SJCRH30 (cell line): ENCODE results near the gene BBS9. TPM values are rescaled to one million over a fixed set of nuclear protein-coding genes. Genes with fewer than 3 reads are reported as not detected.
"Not testable (repeated sequence)": the region's sequence is repeated elsewhere in the genome, so short reads cannot be mapped to it uniquely, and the experiment has no call there.

Experiments
- DNase-seq, 2 experiments: peaks; one replicate each; pipeline ENCODE4 v3.0.0-alpha.2; 2015 to 2020
- H3K27ac ChIP-seq: fragments of 250-450 bp; sonication (Bioruptor Pico); 2 replicates; pipeline ENCODE4 v1.5.1; 2020; ENCODE audit warnings: mild to moderate bottlenecking, moderate library complexity
- H3K27me3 ChIP-seq: fragments of 250-450 bp; sonication (Bioruptor Pico); 2 replicates; pipeline ENCODE4 v1.5.1; 2020; ENCODE audit warnings: mild to moderate bottlenecking, moderate library complexity
- H3K36me3 ChIP-seq: fragments of 250-450 bp; sonication (Bioruptor Pico); 2 replicates; pipeline ENCODE4 v1.5.1; 2020; ENCODE audit warnings: mild to moderate bottlenecking, moderate library complexity
- H3K4me1 ChIP-seq: fragments of 250-450 bp; sonication (Bioruptor Pico); 2 replicates; pipeline ENCODE4 v1.5.1; 2020; ENCODE audit warnings: mild to moderate bottlenecking, moderate library complexity
- H3K4me3 ChIP-seq: fragments of 250-450 bp; sonication (Bioruptor Pico); 2 replicates; pipeline ENCODE4 v1.5.1; 2020; ENCODE audit warnings: mild to moderate bottlenecking, moderate library complexity
- H3K9me3 ChIP-seq: fragments of 250-450 bp; sonication (Bioruptor Pico); replicated peaks from 2 replicates; pipeline ENCODE4 v1.5.1; 2020; ENCODE audit warnings: mild to moderate bottlenecking, moderate library complexity
- total RNA-seq: library from RNA; depleted of rRNA; stranded (reverse); fragments of >200 nt; shearing (Covaris generic); gene quantifications from 2 replicates; pipeline ENCODE4 v1.2.3, GENCODE V29; 2014

The BBS9 gene
- total RNA-seq, 1 experiment from 2014 or later: 9.3 TPM

DNA sequence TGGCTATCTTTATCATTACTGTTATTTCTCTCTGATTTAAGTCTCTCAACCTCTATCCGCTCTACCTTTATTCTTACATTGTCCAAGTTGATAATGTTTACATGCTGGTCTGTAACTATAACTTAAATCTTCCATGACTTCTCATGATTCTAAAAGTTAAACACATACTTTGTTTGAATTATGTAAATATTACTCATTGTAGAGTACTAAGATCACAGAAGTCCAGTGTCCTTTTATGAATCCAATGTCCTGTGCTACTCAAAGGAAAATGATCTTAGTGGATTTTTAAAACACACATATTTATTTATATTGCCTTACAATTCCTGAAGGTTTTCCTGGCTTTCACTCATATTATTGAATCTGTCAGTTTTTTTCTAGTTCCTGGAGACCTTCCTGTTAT lies 70.9 kb downstream of the BBS9 start:
- H3K36me3 ChIP-seq: no peaks in the 10 kb centered on the region
- H3K9me3 ChIP-seq: no peaks in the 10 kb centered on the region
- no peaks in the 10 kb centered on the region for H3K27me3 ChIP-seq
- no peak overlapping the region for H3K4me3 ChIP-seq
- H3K27ac ChIP-seq: no peak overlapping the region
- no peaks in the 10 kb centered on the region for H3K4me1 ChIP-seq
- no peak for DNase-seq

DNA sequence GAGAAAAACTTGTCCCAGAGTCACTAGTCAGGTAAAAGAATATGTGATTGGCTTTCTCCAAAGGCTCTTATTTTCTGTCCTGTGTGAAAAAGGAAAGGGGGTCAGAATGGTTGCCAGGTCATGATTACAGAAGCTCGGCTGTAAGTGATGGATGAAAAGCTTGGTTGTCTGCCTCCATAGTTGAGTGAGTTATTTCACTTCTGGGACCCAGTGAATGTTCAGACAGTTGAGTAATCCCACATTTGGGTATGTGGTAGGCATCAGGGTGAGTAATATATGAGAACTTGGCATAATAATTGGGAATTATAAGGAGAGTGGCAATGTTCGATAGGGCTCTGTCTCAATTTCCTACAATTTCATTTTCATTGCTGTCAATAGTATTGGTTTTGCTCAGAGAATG lies 72.5 kb downstream of the BBS9 start:
- Histone ChIP-seq H3K36me3 (no peaks in the 10 kb centered on the region), H3K27me3 (no peaks in the 10 kb centered on the region), H3K4me1 (no peaks in the 10 kb centered on the region), H3K4me3 (no peak overlapping the region), H3K9me3 (no peaks in the 10 kb centered on the region), H3K27ac (no peak overlapping the region)
- DNase-seq: no peak

DNA sequence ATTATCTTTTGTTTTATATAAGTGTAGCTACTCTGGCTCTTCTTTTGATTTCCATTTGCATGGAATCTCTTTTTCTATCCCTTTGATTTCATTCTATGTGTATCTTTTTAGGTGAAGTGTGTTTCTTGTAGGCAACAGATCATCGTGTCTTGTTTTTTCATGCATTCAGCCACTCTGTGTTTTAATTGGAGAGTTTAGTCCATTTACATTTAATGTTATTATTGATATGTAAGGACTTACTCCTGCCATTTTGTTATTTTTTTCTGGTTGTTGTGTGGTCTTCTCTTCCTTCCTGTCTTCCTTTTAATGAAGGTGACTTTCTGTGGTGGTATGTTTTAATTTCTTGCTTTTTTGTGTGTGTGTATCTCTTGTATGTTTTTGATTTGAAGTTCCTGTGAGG lies 81.6 kb downstream of the BBS9 start:
- Histone ChIP-seq H3K9me3 (peaks cover 5% of the 10 kb centered on the region), H3K36me3 (no peaks in the 10 kb centered on the region), H3K4me1 (no peaks in the 10 kb centered on the region), H3K27me3 (no peaks in the 10 kb centered on the region), H3K27ac (no peak overlapping the region), H3K4me3 (no peak overlapping the region)
- no peak for DNase-seq

DNA sequence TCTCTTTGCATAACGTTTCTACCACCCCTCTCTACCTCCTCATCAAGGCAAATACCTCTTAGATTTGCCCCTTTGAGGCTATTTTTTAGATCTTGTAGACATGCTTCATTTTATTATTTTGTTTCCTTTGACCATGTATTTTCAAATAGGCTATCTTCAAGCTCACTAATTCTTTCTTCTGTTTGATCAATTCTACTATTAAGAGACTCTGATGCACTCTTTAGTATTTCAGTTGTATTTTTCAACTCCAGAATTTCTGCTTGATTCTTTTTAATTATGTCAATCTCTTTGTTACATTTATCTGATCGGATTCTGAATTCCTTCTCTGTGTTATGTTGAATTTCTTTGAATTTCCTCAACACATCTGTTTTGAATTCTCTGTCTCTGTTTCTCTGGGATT lies 82.8 kb downstream of the BBS9 start:
- Histone ChIP-seq H3K4me3 (no peak overlapping the region), H3K27ac (no peak overlapping the region), H3K27me3 (no peaks in the 10 kb centered on the region), H3K36me3 (no peaks in the 10 kb centered on the region), H3K9me3 (peaks cover 5% of the 10 kb centered on the region), H3K4me1 (no peaks in the 10 kb centered on the region)
- no peak for DNase-seq

DNA sequence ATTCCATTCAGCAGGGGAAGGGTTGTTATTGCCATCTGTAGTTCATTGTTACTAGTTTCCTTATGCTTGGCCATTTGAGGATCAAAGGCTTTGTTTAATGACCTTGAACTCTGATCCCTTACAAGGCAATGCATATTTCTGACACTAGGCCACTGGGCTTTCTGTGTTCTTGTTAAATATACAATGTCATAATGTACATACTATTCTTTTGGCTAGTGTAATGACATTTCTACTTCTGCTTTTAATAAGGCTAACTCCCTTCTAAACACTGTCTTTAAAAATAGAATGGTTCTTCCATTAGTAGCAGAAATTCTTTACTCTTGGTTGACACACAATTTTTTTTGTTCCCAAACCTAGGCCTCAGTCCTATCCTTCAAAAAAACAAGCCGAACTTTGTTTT lies 86.6 kb downstream of the BBS9 start:
- no peaks in the 10 kb centered on the region for H3K4me1 ChIP-seq
- H3K9me3 ChIP-seq: peaks cover 2% of the 10 kb centered on the region
- no peak overlapping the region for H3K4me3 ChIP-seq
- no peaks in the 10 kb centered on the region for H3K27me3 ChIP-seq
- H3K27ac ChIP-seq: no peak overlapping the region
- DNase-seq: no peak
- H3K36me3 ChIP-seq: no peaks in the 10 kb centered on the region

DNA sequence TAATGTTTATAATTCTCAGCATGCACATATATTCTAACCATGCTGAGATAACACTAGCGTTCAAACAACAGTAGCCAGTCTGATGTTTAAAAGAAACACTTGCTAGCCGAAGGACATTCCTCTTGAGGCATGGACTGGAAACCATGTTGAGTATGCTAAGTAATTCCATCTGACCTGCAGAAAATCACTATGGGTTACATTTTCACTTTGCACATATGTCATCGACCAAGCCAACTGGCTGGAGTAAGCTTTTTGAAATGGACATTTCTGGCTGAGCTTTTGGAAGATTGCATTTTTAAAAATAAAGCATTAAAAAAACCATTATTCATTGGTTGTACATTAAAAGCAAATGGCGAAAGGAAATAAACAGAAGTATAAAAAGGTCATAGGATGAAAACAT lies 88.2 kb downstream of the BBS9 start:
- Histone ChIP-seq H3K9me3 (no peaks in the 10 kb centered on the region), H3K27me3 (no peaks in the 10 kb centered on the region), H3K36me3 (no peaks in the 10 kb centered on the region), H3K4me1 (no peaks in the 10 kb centered on the region), H3K27ac (no peak overlapping the region), H3K4me3 (no peak overlapping the region)
- no peak for DNase-seq

DNA sequence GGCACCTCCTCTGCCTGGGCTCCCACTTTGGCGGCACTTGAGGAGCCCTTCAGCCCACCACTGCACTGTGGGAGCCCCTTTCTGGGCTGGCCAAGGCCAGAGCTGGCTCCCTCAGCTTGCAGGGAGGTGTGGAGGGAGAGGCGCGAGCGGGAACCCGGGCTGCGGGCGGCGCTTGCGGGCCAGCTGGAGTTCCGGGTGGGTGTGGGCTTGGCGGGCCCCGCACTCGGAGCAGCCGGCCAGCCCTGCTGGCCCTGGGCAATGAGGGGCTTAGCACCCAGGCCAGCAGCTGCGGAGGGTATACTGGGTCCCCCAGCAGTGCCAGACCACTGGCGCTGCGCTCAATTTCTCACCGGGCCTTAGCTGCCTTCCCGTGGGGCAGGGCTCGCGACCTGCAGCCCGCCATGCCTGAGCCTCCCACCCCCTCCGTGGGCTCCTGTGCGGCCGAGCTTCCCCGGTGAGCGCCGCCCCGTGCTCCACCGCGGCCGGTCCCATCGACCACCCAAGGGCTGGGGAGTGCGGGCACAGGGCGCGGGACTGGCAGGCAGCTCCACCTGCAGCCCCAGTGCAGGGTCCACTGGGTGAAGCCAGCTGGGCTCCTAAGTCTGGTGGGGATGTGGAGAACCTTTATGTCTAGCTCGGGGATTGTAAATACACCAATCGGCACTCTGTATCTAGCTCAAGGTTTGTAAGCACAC lies 89.6 kb downstream of the BBS9 start:
- not testable (repeated sequence) for H3K36me3 ChIP-seq, H3K4me3 ChIP-seq, H3K27me3 ChIP-seq, H3K4me1 ChIP-seq, H3K9me3 ChIP-seq, DNase-seq, H3K27ac ChIP-seq

DNA sequence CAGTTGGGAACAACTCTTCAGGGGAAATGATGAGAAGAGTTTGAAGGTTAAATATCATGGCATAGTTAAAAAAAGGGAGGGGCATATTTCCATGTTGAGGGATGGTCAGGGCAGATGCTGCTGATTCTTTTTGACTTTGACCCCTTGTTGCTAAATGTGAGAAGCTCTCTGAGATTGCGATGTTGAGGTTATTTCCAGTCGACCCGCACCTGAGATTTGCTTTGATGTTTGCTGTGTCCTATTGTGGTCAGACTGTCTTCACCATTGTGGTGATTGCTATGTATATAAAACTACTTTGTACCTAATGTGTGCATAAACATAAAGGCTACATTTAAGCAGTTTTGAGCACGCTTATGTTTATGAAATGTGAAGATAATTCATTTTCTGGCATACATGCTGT lies 90.9 kb downstream of the BBS9 start:
- Histone ChIP-seq H3K4me3 (no peak overlapping the region), H3K9me3 (no peaks in the 10 kb centered on the region)

DNA sequence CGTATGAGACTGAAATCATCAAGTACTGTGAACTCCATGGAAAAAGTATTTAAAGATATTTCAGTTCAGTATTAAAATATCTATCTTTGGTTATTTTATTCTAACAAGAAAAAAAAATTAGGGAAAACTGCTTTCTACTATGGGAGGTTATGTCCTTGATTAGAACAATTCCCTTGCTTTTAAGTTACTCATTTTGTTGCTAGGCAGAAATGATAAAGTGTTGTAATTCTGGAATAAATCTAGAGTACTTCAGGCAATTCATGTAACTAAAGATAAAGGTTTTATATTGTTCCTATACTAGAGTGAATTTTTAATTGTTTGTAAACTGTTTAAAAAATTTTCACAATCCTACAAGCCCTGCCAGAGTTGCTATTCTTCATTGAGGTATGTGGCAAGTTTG lies 92.0 kb downstream of the BBS9 start:
- no peaks in the 10 kb centered on the region for H3K4me1 ChIP-seq
- H3K9me3 ChIP-seq: no peaks in the 10 kb centered on the region
- no peaks in the 10 kb centered on the region for H3K36me3 ChIP-seq
- no peaks in the 10 kb centered on the region for H3K27me3 ChIP-seq
- no peak overlapping the region for H3K4me3 ChIP-seq
- H3K27ac ChIP-seq: no peak overlapping the region
- DNase-seq: no peak

More for the DNA sequence above, 90.9 kb downstream of the BBS9 start:
- Histone ChIP-seq H3K36me3 (no peaks in the 10 kb centered on the region), H3K4me1 (no peaks in the 10 kb centered on the region), H3K27me3 (no peaks in the 10 kb centered on the region), H3K27ac (no peak overlapping the region)
- no peak for DNase-seq

DNA sequence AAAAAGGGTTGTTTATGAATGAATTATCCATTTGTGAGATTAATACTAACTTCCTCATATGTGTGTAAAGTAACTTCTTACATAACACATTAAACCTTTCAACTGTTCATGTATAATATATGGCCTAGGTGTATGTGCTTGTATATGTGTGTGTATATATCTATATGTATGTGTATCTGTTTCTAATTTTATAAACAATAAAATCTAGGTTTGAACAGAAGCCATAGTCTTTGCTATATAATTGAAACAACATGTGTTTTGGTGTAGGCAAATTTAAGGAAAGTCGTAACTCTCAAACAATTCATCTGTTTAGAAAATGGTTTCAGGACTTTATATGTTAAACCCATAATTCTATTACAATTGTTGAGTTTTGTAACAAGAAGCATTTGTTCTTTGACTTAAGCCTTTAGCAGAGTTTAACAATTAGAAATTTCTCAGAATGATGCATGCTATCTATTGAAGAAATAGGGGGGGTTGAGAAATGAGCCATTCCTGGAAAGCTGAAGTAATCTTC lies 103.3 kb downstream of the BBS9 start:
- no peak overlapping the region for H3K27ac ChIP-seq
- DNase-seq: no peak
- H3K9me3 ChIP-seq: 0 out of 2 replicates have a peak, but pooled peaks cover 3% of the 10 kb centered on the region
- H3K4me3 ChIP-seq: no peak overlapping the region
- no peaks in the 10 kb centered on the region for H3K4me1 ChIP-seq
- H3K36me3 ChIP-seq: no peaks in the 10 kb centered on the region
- no peaks in the 10 kb centered on the region for H3K27me3 ChIP-seq

DNA sequence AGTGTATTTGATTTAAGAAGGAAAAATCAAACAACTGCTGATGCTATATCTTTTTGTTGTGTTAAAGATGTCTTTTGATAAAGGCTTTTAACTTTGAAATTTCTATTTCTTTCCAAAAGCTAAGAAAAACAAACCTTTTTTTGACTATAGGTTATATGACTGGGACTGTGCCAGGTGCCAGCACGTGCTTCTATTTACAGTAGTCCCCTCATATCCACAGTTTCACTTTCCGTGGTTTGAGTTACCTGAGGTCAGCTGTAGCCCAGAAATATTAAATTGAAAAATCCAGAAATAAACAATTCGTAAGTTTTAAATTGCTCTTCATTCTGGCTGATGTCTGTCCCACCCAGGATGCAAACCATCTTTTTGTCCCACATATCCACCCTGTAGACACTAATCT lies 104.3 kb downstream of the BBS9 start:
- Histone ChIP-seq H3K9me3 (0 out of 2 replicates have a peak, but pooled peaks cover 3% of the 10 kb centered on the region), H3K27me3 (no peaks in the 10 kb centered on the region), H3K36me3 (no peaks in the 10 kb centered on the region), H3K4me3 (no peak overlapping the region), H3K4me1 (no peaks in the 10 kb centered on the region), H3K27ac (no peak overlapping the region)
- DNase-seq: no peak

DNA sequence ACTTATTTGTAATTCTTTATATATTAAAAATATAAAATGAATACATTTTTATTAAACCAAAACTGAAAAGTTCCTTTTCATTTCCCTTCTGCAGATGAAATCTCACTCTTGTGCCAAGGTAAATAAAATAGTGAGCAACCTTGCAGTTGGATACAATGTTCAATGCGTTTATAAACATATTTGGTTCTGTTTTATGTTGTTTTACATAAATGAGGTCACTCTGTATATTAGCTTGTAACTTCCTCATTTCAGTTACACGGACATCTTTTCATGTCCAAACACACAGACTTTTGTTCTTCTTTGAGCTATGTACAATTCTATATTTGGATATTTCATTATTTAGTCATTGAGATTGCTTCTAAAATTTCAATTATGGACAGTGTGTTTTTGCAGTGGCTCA lies 107.7 kb downstream of the BBS9 start:
- no peak for DNase-seq
- Histone ChIP-seq H3K27ac (no peak overlapping the region), H3K9me3 (no peaks in the 10 kb centered on the region), H3K4me3 (no peak overlapping the region), H3K4me1 (no peaks in the 10 kb centered on the region), H3K27me3 (no peaks in the 10 kb centered on the region), H3K36me3 (no peaks in the 10 kb centered on the region)

DNA sequence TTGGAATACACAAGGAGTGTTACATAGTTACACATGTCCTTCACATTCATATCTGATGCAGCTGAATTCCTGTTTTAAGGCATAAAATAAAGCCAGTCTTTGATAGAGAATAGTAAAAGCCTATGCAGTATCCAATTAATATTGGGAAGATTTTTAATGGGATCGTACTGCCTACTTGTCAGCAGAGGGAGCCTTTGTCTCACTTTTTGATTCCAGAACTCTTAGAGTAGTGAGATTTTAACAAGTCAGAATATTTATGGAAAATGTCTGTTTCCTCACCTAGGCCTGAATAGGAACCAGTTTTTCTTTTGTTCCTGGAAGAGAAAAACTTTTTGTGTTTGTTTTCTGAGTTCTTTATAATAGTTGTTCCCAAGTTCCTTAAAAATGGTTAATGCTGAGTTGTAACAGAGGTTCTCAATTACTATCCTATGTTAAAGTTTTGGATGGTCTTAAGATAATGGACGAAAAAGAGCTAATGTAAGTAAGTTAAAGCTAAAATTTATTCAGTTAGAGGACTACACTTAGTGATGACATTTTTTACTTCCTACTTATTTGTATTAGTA lies 114.0 kb downstream of the BBS9 start:
- H3K9me3 ChIP-seq: no peaks in the 10 kb centered on the region
- H3K4me1 ChIP-seq: peaks cover 9% of the 10 kb centered on the region
- H3K27me3 ChIP-seq: no peaks in the 10 kb centered on the region
- H3K4me3 ChIP-seq: no peak overlapping the region
- H3K27ac ChIP-seq: no peak overlapping the region
- DNase-seq: peak in 1 of 2 experiments; percentile 72
- H3K36me3 ChIP-seq: no peaks in the 10 kb centered on the region

DNA sequence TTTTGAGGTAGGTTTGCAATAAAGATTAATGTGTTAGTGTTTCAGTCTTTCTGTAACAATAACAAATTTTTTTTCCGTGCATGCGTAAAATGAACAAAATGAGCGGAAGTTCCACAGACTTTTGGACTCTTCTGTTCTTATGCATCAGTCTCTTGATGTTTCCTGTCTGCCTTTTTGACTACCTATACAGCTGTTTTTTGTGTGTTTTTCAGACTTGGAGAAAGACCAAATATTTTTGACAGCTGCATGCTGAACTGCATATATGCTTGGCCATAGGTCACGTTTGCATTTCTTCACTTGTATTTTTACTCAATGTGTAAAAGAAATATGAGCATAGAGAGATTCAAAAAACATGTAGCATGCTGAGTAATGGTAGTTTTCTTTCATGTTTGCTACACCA lies 119.3 kb downstream of the BBS9 start:
- no peak overlapping the region for H3K4me3 ChIP-seq
- peak overlapping the region; percentile 42 for H3K27ac ChIP-seq
- peak; percentile 18 to 72 for DNase-seq
- H3K27me3 ChIP-seq: no peaks in the 10 kb centered on the region
- H3K9me3 ChIP-seq: no peaks in the 10 kb centered on the region; the same call in 1 of the 2 replicates
- peaks cover 32% of the 10 kb centered on the region for H3K4me1 ChIP-seq
- H3K36me3 ChIP-seq: no peaks in the 10 kb centered on the region

DNA sequence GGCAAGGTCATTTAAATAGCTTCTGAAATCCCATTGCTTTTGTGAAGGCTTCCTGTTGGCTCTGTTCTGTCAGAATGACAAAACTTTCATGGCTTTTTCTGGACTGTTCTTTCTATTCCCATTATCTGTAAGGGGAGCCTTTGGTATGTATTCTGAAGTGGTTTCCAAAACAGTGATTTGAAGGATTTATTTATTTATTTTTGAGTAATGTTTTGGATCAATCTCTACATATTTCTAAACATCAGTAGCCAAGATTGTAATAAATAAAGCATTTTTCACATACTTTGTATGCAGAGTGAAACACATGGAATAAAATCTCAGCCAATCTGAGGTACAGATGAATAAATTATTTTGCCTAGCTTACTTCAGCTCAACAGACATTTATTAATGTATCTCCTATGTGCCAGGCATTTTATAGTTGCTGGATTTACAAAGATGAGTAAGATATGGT lies 121.1 kb downstream of the BBS9 start:
- Histone ChIP-seq H3K27ac (no peak overlapping the region), H3K4me3 (no peak overlapping the region), H3K27me3 (no peaks in the 10 kb centered on the region), H3K4me1 (peaks cover 32% of the 10 kb centered on the region), H3K36me3 (no peaks in the 10 kb centered on the region), H3K9me3 (no peaks in the 10 kb centered on the region; the same call in 1 of the 2 replicates)
- DNase-seq: no peak

DNA sequence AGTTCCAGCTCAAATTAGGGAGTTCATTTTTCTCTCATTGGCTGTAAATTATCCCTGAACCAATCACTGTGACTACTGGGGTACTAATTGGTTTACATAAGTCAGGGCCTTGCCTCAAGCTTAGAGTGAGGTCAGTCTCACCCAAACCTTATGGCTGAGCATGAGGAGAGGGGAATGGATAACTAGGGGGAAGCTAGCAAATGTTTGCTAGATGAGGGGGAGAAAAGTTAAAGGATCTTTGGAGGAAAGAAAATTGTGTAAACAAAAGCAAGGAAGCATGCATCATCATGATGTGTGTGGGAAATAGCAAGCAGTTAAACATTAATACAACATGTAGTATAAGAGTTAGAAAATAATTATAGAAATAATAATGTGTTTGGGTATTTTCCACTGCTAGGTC lies 121.9 kb downstream of the BBS9 start:
- Histone ChIP-seq H3K4me3 (no peak overlapping the region), H3K27me3 (no peaks in the 10 kb centered on the region), H3K27ac (no peak overlapping the region), H3K36me3 (no peaks in the 10 kb centered on the region), H3K9me3 (no peaks in the 10 kb centered on the region; the same call in 1 of the 2 replicates), H3K4me1 (peaks cover 31% of the 10 kb centered on the region)
- DNase-seq: no peak
